Endothelial cell of umbilical vein (primary cell): Measurements from ENCODE around the gene IQGAP1. TPM values are rescaled to one million over a fixed set of nuclear protein-coding genes. Genes with fewer than 3 reads are reported as not detected.

Experiments
- BruUV-seq: library from RNA; stranded (reverse); fragments of 400-500 nt; replicated peaks from 2 replicates; lab custom pipeline; 2021; lab: Mats Ljungman, UMichigan
- CTCF ChIA-PET: fragments of 300-600, 350-600 bp; sonication (Branson Sonifier 250); formaldehyde crosslinking; loops from one replicate; lab custom pipeline; 2021; ENCODE audit warnings: antibody characterized with exemption, inconsistent platforms; lab: Charles Lee
- POLR2A ChIA-PET: fragments of 300-600, 350-600 bp; sonication (Branson Sonifier 250); formaldehyde crosslinking; loops from one replicate; lab custom pipeline; 2021; ENCODE audit warnings: antibody characterized with exemption, inconsistent platforms; lab: Charles Lee
- DNase-seq: peaks from one replicate; pipeline ENCODE4 v3.0.0-alpha.2; 2011; ENCODE audit warnings: low read depth, low spot score
- FAIRE-seq: peaks from 2 replicates; lab custom pipeline; 2011; peaks lifted over from hg19 to GRCh38; lab: Jason Lieb, UNC
- H2AFZ ChIP-seq: 2 replicates; pipeline ENCODE4 v1.6.0; 2012; ENCODE audit warnings: low read depth, low read length, control low read depth, inconsistent platforms
- H3K27ac ChIP-seq: 2 replicates; pipeline ENCODE4 v1.5.1; 2011; ENCODE audit warnings: low read depth, mild to moderate bottlenecking, control low read depth, low read length, moderate library complexity; ENCODE audit not compliant: insufficient read depth
- H3K27me3 ChIP-seq, 2 experiments: 2 replicates each; pipeline versions ENCODE4 v1.6.0 to v1.6.1; 2011; ENCODE audit warnings: low read length in 2 of 2, mixed read lengths in 1 of 2; ENCODE audit not compliant: control insufficient read depth in 2 of 2, insufficient read depth in 2 of 2
- H3K36me3 ChIP-seq, 2 experiments: 2 replicates in 1 of 2; 3 replicates in 1 of 2; pipeline ENCODE4 v1.5.1; 2011; ENCODE audit warnings: low read length in 2 of 2, mild to moderate bottlenecking in 1 of 2, moderate library complexity in 1 of 2; ENCODE audit not compliant: control insufficient read depth in 2 of 2, insufficient read depth in 2 of 2; ENCODE audit errors: extremely low read depth in 1 of 2
- H3K4me1 ChIP-seq: 3 replicates; pipeline ENCODE4 v1.5.1; 2011; ENCODE audit warnings: mild to moderate bottlenecking, low read length; ENCODE audit not compliant: control insufficient read depth, insufficient read depth; ENCODE audit errors: extremely low read depth
- H3K4me2 ChIP-seq: 2 replicates; pipeline ENCODE4 v1.6.1; 2011; ENCODE audit warnings: low read length, control low read depth, mixed read lengths; ENCODE audit not compliant: insufficient read depth
- H3K4me3 ChIP-seq, 3 experiments: fragments of 200-600 bp in 1 of 3; sonication (generic), shearing (Covaris generic) in 1 of 3; replicated peaks in 1 of 3; 2 replicates each; pipeline ENCODE4 v1.5.1; 2011 to 2016; ENCODE audit warnings: control low read depth in 3 of 3, low read length in 3 of 3, mild to moderate bottlenecking in 2 of 3, inconsistent platforms in 1 of 3, low read depth in 1 of 3, moderate library complexity in 1 of 3; ENCODE audit not compliant: insufficient read depth in 1 of 3
- H3K79me2 ChIP-seq: 2 replicates; pipeline ENCODE4 v1.6.0; 2012; ENCODE audit warnings: low read length, inconsistent platforms; ENCODE audit not compliant: control insufficient read depth, insufficient read depth
- H3K9ac ChIP-seq: replicated peaks from 2 replicates; pipeline ENCODE3; 2011; ENCODE audit warnings: low read length, control low read depth; ENCODE audit not compliant: insufficient read depth; ENCODE audit errors: extremely low read depth
- H3K9me1 ChIP-seq: replicated peaks from 3 replicates; pipeline ENCODE4 v1.6.0; 2011; ENCODE audit warnings: mild to moderate bottlenecking, low read length; ENCODE audit not compliant: control insufficient read depth, insufficient read depth; ENCODE audit errors: extremely low read depth
- H3K9me3 ChIP-seq: replicated peaks from 2 replicates; pipeline ENCODE4 v1.5.1; 2012; ENCODE audit warnings: low read length, inconsistent platforms; ENCODE audit not compliant: control insufficient read depth, insufficient read depth
- H4K20me1 ChIP-seq: replicated peaks from 2 replicates; pipeline ENCODE3; 2011; ENCODE audit warnings: mild to moderate bottlenecking, low read length; ENCODE audit not compliant: control insufficient read depth, insufficient read depth; ENCODE audit errors: extremely low read depth
- EZH2 ChIP-seq: IDR thresholded peaks from 2 replicates; pipeline ENCODE4 v1.6.1; 2012; ENCODE audit warnings: borderline replicate concordance, low read depth, mild to moderate bottlenecking, moderate library complexity, low read length, inconsistent platforms; ENCODE audit not compliant: severe bottlenecking
- FOS ChIP-seq: IDR thresholded peaks from 2 replicates; pipeline ENCODE4 v1.6.1; 2011; ENCODE audit warnings: mild to moderate bottlenecking, low read length, moderate library complexity, borderline replicate concordance; ENCODE audit not compliant: insufficient read depth
- GATA2 ChIP-seq: IDR thresholded peaks from 2 replicates; pipeline ENCODE4 v1.7.0; 2011; ENCODE audit warnings: low read depth, mild to moderate bottlenecking, moderate library complexity, mixed read lengths, low read length; ENCODE audit not compliant: insufficient read length, insufficient read depth
- JUN ChIP-seq: IDR thresholded peaks from 2 replicates; pipeline ENCODE4 v1.6.1; 2011; ENCODE audit warnings: borderline replicate concordance, low read depth; ENCODE audit not compliant: insufficient read length, insufficient read depth
- MAX ChIP-seq: IDR thresholded peaks from 2 replicates; pipeline ENCODE4 v1.6.1; 2011; ENCODE audit not compliant: insufficient read depth, insufficient read length
- MYC ChIP-seq: IDR thresholded peaks from one replicate; pipeline ENCODE4 v1.6.1; 2011; ENCODE audit warnings: mild to moderate bottlenecking, low read depth, low read length
- POLR2A ChIP-seq: IDR thresholded peaks from 2 replicates; pipeline ENCODE4 v1.6.1; 2012; ENCODE audit warnings: low read depth, mild to moderate bottlenecking, control low read depth, low read length
- POLR2AphosphoS5 ChIP-seq: IDR thresholded peaks from 2 replicates; pipeline ENCODE4 v1.6.1; 2012; ENCODE audit warnings: low read depth, mild to moderate bottlenecking, control low read depth, low read length, moderate library complexity; ENCODE audit not compliant: insufficient read depth
- dilution Hi-C: fragments of 300-500 bp; cut with MboI; formaldehyde crosslinking; loops from one replicate; pipeline ENCODE4 v1.15.0; 2019; ENCODE audit warnings: low sequenced_read_pairs; ENCODE audit not compliant: extremely low pct_ligation_motif_present
- intact Hi-C: fragments of 100-400 bp; cut with micrococcal nuclease; formaldehyde crosslinking; loops from one replicate; pipeline ENCODE4 v1.10.0; 2022
- polyA plus RNA-seq, 4 experiments: library from polyadenylated mRNA; depleted of rRNA in 3 of 4; stranded (reverse) in 3 of 4; unstranded in 1 of 4; fragments of >200 nt; gene quantifications; 2 replicates each; pipeline versions ENCODE4 v1.2.1 to v1.2.3, GENCODE V29; 2011 to 2012; ENCODE audit warnings: missing spikeins in 1 of 4
- total RNA-seq: library from RNA; stranded (reverse); gene quantifications from 2 replicates; pipeline ENCODE4 v1.2.3, GENCODE V29; 2021
- TF ChIP-seq, protein P1 (sequence below), 2 donors: IDR thresholded peaks; 1 replicate in 1 of 2; 2 replicates in 1 of 2; pipeline ENCODE4 v1.5.1; 2011; ENCODE audit warnings: low read length in 2 of 2, mild to moderate bottlenecking in 2 of 2, moderate library complexity in 2 of 2, control low read depth in 1 of 2, inconsistent platforms in 1 of 2, low read depth in 1 of 2; ENCODE audit not compliant: insufficient read depth in 1 of 2; ENCODE audit errors: extremely low read depth in 1 of 2

The IQGAP1 gene
- total and polyA plus RNA-seq, 2 donors (not counting 3 experiments of a cell fraction or from before 2014, with no cell fraction given): 82.2 to 258 TPM

DNA sequence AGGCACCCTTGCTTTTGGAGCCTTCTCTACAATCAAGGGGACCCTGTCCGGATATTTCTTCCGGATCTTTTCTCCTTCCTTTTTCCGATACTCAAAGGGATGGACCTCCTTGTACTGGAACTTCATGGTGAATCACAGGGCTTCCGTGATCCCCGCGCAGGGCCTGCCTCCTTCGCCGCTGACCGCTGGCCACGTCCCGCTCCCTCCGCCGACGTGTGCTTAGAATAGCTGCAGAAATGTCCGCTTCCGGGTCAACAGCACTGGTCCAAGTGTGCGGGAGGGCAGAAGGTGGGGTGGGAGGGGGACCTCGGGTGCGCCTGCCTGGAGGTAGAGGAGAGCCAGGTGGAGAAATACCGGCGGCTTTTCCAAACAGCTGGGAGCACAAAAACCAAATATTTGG, 39.0 kb upstream of the IQGAP1 start:
- H3K9me1 ChIP-seq: no peaks in the 10 kb centered on the region
- H3K27me3 ChIP-seq: no peaks in the 10 kb centered on the region
- ChIA-PET POLR2A (no interaction called here), CTCF (no interaction called here)
- intact Hi-C loops (no loop called here), dilution Hi-C loops (no loop called here)
- H3K4me1 ChIP-seq: peaks cover 5% of the 10 kb centered on the region
- no peak overlapping the region for H2AFZ ChIP-seq
- no peak overlapping the region for H3K4me2 ChIP-seq
- no peak for DNase-seq
- no peaks in the 10 kb centered on the region for H3K9me3 ChIP-seq
- BruUV-seq: no TSS peak
- H3K79me2 ChIP-seq: no peaks in the 10 kb centered on the region
- no peaks in the 10 kb centered on the region for H4K20me1 ChIP-seq
- H3K27ac ChIP-seq: no peak overlapping the region
- H3K4me3 ChIP-seq: no peak overlapping the region
- no peak overlapping the region for H3K9ac ChIP-seq
- FAIRE-seq: no peak
- TF ChIP-seq EZH2 (no peak), POLR2AphosphoS5 (no peak), POLR2A (no peak), FOS (no peak), GATA2 (no peak), MAX (no peak), MYC (no peak), JUN (no peak)
- TF ChIP-seq, protein P1, sequence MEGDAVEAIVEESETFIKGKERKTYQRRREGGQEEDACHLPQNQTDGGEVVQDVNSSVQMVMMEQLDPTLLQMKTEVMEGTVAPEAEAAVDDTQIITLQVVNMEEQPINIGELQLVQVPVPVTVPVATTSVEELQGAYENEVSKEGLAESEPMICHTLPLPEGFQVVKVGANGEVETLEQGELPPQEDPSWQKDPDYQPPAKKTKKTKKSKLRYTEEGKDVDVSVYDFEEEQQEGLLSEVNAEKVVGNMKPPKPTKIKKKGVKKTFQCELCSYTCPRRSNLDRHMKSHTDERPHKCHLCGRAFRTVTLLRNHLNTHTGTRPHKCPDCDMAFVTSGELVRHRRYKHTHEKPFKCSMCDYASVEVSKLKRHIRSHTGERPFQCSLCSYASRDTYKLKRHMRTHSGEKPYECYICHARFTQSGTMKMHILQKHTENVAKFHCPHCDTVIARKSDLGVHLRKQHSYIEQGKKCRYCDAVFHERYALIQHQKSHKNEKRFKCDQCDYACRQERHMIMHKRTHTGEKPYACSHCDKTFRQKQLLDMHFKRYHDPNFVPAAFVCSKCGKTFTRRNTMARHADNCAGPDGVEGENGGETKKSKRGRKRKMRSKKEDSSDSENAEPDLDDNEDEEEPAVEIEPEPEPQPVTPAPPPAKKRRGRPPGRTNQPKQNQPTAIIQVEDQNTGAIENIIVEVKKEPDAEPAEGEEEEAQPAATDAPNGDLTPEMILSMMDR (IDR thresholded peaks at IDR 0.05; ENCODE audit: extremely low read depth in 1 of 2, insufficient read depth in 1 of 2, low read depth in 1 of 2, low read length in 2 of 2): no peak
- H3K36me3 ChIP-seq: no peaks in the 10 kb centered on the region
